Calu3 (cell line): ENCODE results near the gene GRID2. TPM values are rescaled to one million over a fixed set of nuclear protein-coding genes. Genes with fewer than 3 reads are reported as not detected.

Source experiments
- BruUV-seq: library from RNA; stranded (reverse); fragments of 400-500 nt; replicated peaks from 2 replicates; lab custom pipeline; 2021; lab: Mats Ljungman, UMichigan
- CTCF ChIA-PET: fragments of 300-600 bp; sonication (Branson Sonifier 250); formaldehyde crosslinking; loops from one replicate; lab custom pipeline; 2022; ENCODE audit warnings: antibody characterized with exemption; lab: Charles Lee
- DNase-seq: peaks from one replicate; pipeline ENCODE4 v3.0.0; 2022
- H3K27ac Mint-ChIP-seq: one replicate; pipeline ENCODE4 v1.8.0; 2022; ENCODE audit warnings: mixed read lengths; ENCODE audit not compliant: unreplicated experiment
- H3K27me3 Mint-ChIP-seq: one replicate; pipeline ENCODE4 v1.8.0; 2022; ENCODE audit warnings: mixed read lengths; ENCODE audit not compliant: unreplicated experiment
- H3K36me3 Mint-ChIP-seq: one replicate; pipeline ENCODE4 v1.8.0; 2022; ENCODE audit warnings: mild to moderate bottlenecking, moderate library complexity, mixed read lengths; ENCODE audit not compliant: insufficient read depth, unreplicated experiment
- H3K4me1 Mint-ChIP-seq: one replicate; pipeline ENCODE4 v1.8.0; 2022; ENCODE audit warnings: mild to moderate bottlenecking, low read depth, mixed read lengths; ENCODE audit not compliant: unreplicated experiment
- H3K4me3 Mint-ChIP-seq: one replicate; pipeline ENCODE4 v1.8.0; 2022; ENCODE audit warnings: mild to moderate bottlenecking, low read depth, moderate library complexity, mixed read lengths; ENCODE audit not compliant: unreplicated experiment
- H3K9me3 Mint-ChIP-seq: one replicate; pipeline ENCODE4 v1.8.0; 2022; ENCODE audit warnings: low read depth, mixed read lengths; ENCODE audit not compliant: unreplicated experiment
- intact Hi-C: fragments of 100-400 bp; cut with micrococcal nuclease; formaldehyde crosslinking; loops from one replicate; pipeline ENCODE4 v1.10.0; 2022; ENCODE audit not compliant: unreplicated experiment
- total RNA-seq: library from RNA; stranded (reverse); gene quantifications from 2 replicates; pipeline ENCODE4 v1.2.3, GENCODE V29; 2022
- TF ChIP-seq, protein P1 (sequence below): fragments of 200-600 bp; IDR thresholded peaks from one replicate; pipeline ENCODE4 v1.8.0; 2022; ENCODE audit warnings: antibody characterized with exemption; ENCODE audit not compliant: unreplicated experiment

Gene GRID2
- total RNA-seq, 1 experiment from 2014 or later = not detected

DNA sequence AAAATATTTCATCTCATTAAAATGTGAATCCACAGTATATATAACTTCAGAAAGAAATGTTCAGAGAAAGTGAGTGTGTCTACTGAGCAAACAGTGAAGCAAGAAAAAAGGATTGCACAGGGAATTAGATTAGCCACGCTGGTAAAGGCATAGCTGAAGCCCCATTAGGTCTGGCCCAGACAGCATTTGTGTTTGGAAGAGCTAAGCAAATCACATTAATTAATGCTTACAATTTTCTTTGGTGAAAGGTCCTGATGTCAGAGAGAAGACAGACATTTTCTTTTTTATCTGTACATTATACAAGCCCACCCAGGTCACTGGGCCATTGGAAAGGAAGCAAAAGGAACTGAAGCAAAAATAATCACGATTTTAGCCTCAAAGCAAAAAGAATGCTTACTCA is 354.6 kb downstream of the GRID2 start:
- H3K9me3 Mint-ChIP-seq = no peaks in the 10 kb centered on the region
- H3K4me3 Mint-ChIP-seq = no peak overlapping the region
- no peak overlapping the region for H3K27ac Mint-ChIP-seq
- H3K36me3 Mint-ChIP-seq = no peaks in the 10 kb centered on the region
- no peaks in the 10 kb centered on the region for H3K4me1 Mint-ChIP-seq
- TF ChIP-seq, protein P1, sequence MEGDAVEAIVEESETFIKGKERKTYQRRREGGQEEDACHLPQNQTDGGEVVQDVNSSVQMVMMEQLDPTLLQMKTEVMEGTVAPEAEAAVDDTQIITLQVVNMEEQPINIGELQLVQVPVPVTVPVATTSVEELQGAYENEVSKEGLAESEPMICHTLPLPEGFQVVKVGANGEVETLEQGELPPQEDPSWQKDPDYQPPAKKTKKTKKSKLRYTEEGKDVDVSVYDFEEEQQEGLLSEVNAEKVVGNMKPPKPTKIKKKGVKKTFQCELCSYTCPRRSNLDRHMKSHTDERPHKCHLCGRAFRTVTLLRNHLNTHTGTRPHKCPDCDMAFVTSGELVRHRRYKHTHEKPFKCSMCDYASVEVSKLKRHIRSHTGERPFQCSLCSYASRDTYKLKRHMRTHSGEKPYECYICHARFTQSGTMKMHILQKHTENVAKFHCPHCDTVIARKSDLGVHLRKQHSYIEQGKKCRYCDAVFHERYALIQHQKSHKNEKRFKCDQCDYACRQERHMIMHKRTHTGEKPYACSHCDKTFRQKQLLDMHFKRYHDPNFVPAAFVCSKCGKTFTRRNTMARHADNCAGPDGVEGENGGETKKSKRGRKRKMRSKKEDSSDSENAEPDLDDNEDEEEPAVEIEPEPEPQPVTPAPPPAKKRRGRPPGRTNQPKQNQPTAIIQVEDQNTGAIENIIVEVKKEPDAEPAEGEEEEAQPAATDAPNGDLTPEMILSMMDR = no peak
- BruUV-seq = no TSS peak
- CTCF ChIA-PET = no interaction called here
- intact Hi-C loops = no loop called here
- DNase-seq = no peak
- H3K27me3 Mint-ChIP-seq = no peaks in the 10 kb centered on the region

DNA sequence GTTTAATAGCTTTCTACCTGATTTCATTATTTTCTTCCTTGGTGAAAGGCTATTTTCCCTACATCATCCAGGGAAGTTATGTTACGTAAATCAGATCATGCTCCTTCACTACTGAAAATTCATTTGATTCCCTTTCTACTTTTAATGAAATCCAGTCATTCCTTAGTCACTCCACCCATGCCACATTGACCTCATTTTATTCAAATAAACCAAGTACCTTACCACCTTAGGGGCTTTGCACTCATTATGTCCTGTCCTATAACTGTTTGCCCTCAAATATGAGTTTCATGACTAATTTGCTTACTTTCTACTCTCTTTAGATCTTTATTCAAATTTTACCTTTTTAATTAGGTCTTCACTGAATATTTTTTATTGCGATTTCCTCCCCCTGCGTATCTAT is 374.0 kb downstream of the GRID2 start:
- Mint-ChIP-seq H3K27me3 (no peaks in the 10 kb centered on the region), H3K36me3 (no peaks in the 10 kb centered on the region), H3K4me3 (no peak overlapping the region), H3K4me1 (no peaks in the 10 kb centered on the region), H3K27ac (no peak overlapping the region), H3K9me3 (no peaks in the 10 kb centered on the region)
- no peak for DNase-seq
- TF ChIP-seq, protein P1 = no peak
- CTCF ChIA-PET = no interaction called here
- no TSS peak for BruUV-seq
- intact Hi-C loops = no loop called here

GRCh38 chr4:92678292-92678691 is 374.5 kb downstream of the GRID2 start:
- H3K27ac Mint-ChIP-seq = no peak overlapping the region
- no peaks in the 10 kb centered on the region for H3K27me3 Mint-ChIP-seq
- TF ChIP-seq, protein P1 = no peak
- H3K4me1 Mint-ChIP-seq = no peaks in the 10 kb centered on the region
- no peak for DNase-seq
- intact Hi-C loops = no loop called here
- H3K4me3 Mint-ChIP-seq = no peak overlapping the region
- H3K9me3 Mint-ChIP-seq = no peaks in the 10 kb centered on the region
- CTCF ChIA-PET = interaction anchor here (0.7 kb wide), 1 partner anchor 38 kb away, joined by 3 read pairs; no protein-coding TSS in a partner anchor
- no peaks in the 10 kb centered on the region for H3K36me3 Mint-ChIP-seq
- BruUV-seq = no TSS peak

GRCh38 chr4:92679149-92679548 is 375.4 kb downstream of the GRID2 start:
- Mint-ChIP-seq H3K27ac (no peak overlapping the region), H3K4me3 (no peak overlapping the region), H3K27me3 (no peaks in the 10 kb centered on the region), H3K4me1 (no peaks in the 10 kb centered on the region), H3K36me3 (no peaks in the 10 kb centered on the region), H3K9me3 (no peaks in the 10 kb centered on the region)
- BruUV-seq = no TSS peak
- intact Hi-C loops = no loop called here
- CTCF ChIA-PET = interaction anchor here (0.7 kb wide), 1 partner anchor 39 kb away, joined by 3 read pairs; no protein-coding TSS in a partner anchor
- DNase-seq = no peak
- TF ChIP-seq, protein P1 = no peak
